K562 (cell line): ENCODE data around the gene TDRD10. TPM values are rescaled to one million over a fixed set of nuclear protein-coding genes. Genes with fewer than 3 reads are reported as not detected.

Experiments used
- ARID1B ChIP-seq: fragments of 450-650 bp; IDR thresholded peaks from 2 replicates; pipeline ENCODE4 v1.6.1; 2016; ENCODE audit warnings: antibody characterized with exemption, mild to moderate bottlenecking, inconsistent platforms
- BCL6 ChIP-seq: fragments of 250-450 bp; sonication (Bioruptor Pico); IDR thresholded peaks from 2 replicates; pipeline ENCODE4 v1.4.0; 2020
- BCOR ChIP-seq: fragments of 450-650 bp; IDR thresholded peaks from 2 replicates; pipeline ENCODE4 v1.6.1; 2016
- CBFA2T3 ChIP-seq: fragments of 450-650 bp; IDR thresholded peaks from 2 replicates; pipeline ENCODE4 v1.6.1; 2017
- CHD1 ChIP-seq: fragments of 200-600 bp; sonication (generic); IDR thresholded peaks from one replicate; pipeline ENCODE4 v1.6.1; 2012; ENCODE audit warnings: mild to moderate bottlenecking, moderate library complexity, low read length, inconsistent platforms
- CXXC5 ChIP-seq: fragments of 250-450 bp; sonication (Bioruptor Pico); IDR thresholded peaks from 2 replicates; pipeline ENCODE4 v1.8.0; 2022; ENCODE audit warnings: inconsistent platforms, mild to moderate bottlenecking, moderate library complexity
- ELF1 ChIP-seq: fragments of 200-800 bp; sonication (Bioruptor generic); IDR thresholded peaks from 2 replicates; pipeline ENCODE4 v1.6.1; 2016; ENCODE audit warnings: missing genetic modification characterization, missing compliant biosample characterization
- FOXP1 ChIP-seq: sonication (generic); formaldehyde crosslinking; IDR thresholded peaks from 2 replicates; pipeline ENCODE4 v1.8.0; 2022; ENCODE audit warnings: mild to moderate bottlenecking, missing genetic modification reagents
- HNRNPK ChIP-seq: fragments of 200-400 bp; formaldehyde crosslinking; IDR thresholded peaks from one replicate; pipeline ENCODE4 v1.6.1; 2018; ENCODE audit warnings: mild to moderate bottlenecking, low read depth, low read length; ENCODE audit not compliant: poor library complexity, severe bottlenecking
- IRF2 ChIP-seq: sonication (generic); formaldehyde crosslinking; IDR thresholded peaks from 2 replicates; pipeline ENCODE4 v1.8.1; 2022; ENCODE audit warnings: mild to moderate bottlenecking, missing genetic modification reagents
- LEF1 ChIP-seq: fragments of 450-650 bp; IDR thresholded peaks from 2 replicates; pipeline ENCODE4 v1.6.1; 2016; ENCODE audit warnings: mild to moderate bottlenecking
- MEIS2 ChIP-seq: fragments of 450-650 bp; IDR thresholded peaks from 2 replicates; pipeline ENCODE4 v1.6.1; 2014; ENCODE audit warnings: mild to moderate bottlenecking; ENCODE audit not compliant: partially characterized antibody
- RBM34 ChIP-seq: fragments of 200-400 bp; formaldehyde crosslinking; IDR thresholded peaks from 2 replicates; pipeline ENCODE4 v1.6.1; 2018; ENCODE audit warnings: low read length, borderline replicate concordance; ENCODE audit not compliant: insufficient read depth
- SMARCE1 ChIP-seq: fragments of 450-650 bp; IDR thresholded peaks from 2 replicates; pipeline ENCODE4 v1.7.1; 2016; ENCODE audit warnings: mild to moderate bottlenecking
- SPI1 ChIP-seq: IDR thresholded peaks from 2 replicates; pipeline ENCODE4 v1.6.1; 2011; ENCODE audit warnings: low read depth, low read length, control low read depth, borderline replicate concordance
- SRSF1 ChIP-seq: fragments of 200-400 bp; formaldehyde crosslinking; IDR thresholded peaks from 2 replicates; pipeline ENCODE4 v1.6.1; 2017; ENCODE audit warnings: mild to moderate bottlenecking, low read depth, low read length, moderate library complexity
- ZNF324 ChIP-seq: fragments of 250-450 bp; sonication (Bioruptor Pico); IDR thresholded peaks from 2 replicates; pipeline ENCODE4 v1.4.0; 2020; ENCODE audit warnings: mild to moderate bottlenecking
- ZNF347 ChIP-seq: fragments of 450-650 bp; formaldehyde crosslinking; IDR thresholded peaks from 2 replicates; pipeline ENCODE4 v1.4.0; 2020; ENCODE audit warnings: low read depth, mild to moderate bottlenecking, moderate library complexity
- polyA plus RNA-seq, 8 experiments: library from polyadenylated mRNA; depleted of rRNA in 4 of 8; stranded (reverse) in 5 of 8; unstranded in 3 of 8; fragments of >200 nt; fragmentation: Nextera tagmentation in 2 of 8; fragmentation: Illumina TruSeq in 1 of 8; extraction: Ambion mirVana in 2 of 8; extraction: Trizol in 1 of 8; gene quantifications; 2 replicates each; pipeline versions ENCODE4 v1.2.1 to v1.2.3, GENCODE V29; 2011 to 2014; ENCODE audit warnings: inconsistent platforms in 1 of 8, missing spikeins in 1 of 8
- total RNA-seq, 7 experiments: library from RNA; depleted of rRNA in 6 of 7; stranded (reverse); fragments of >200 nt in 6 of 7; fragmentation: Illumina TruSeq in 2 of 7; extraction: Trizol in 2 of 7; gene quantifications; 2 replicates each; pipeline versions ENCODE4 v1.2.1 to v1.2.3, GENCODE V29; 2011 to 2021; ENCODE audit warnings: low replicate concordance in 1 of 7
- TF ChIP-seq, protein P1 (sequence below), 2 experiments: fragments of 200-800 bp in 1 of 2; sonication (Bioruptor generic) in 1 of 2; sonication (generic) in 1 of 2; formaldehyde crosslinking in 1 of 2; IDR thresholded peaks in 1 of 2; conservative IDR thresholded peaks in 1 of 2; 2 replicates each; pipeline versions ENCODE4 v1.5.0 to v1.6.1; 2016 to 2020; ENCODE audit warnings: missing compliant biosample characterization in 1 of 2, missing genetic modification characterization in 1 of 2, missing genetic modification reagents in 1 of 2
- TF ChIP-seq, protein P2 (sequence below): fragments of 450-650 bp; IDR thresholded peaks from 2 replicates; pipeline ENCODE4 v1.6.1; 2017; ENCODE audit warnings: mild to moderate bottlenecking, moderate library complexity
- TF ChIP-seq, protein P3 (sequence below): sonication (generic); formaldehyde crosslinking; IDR thresholded peaks from 2 replicates; pipeline ENCODE4 v1.4.0; 2020; ENCODE audit warnings: mild to moderate bottlenecking, missing genetic modification reagents
- TF ChIP-seq, protein P4 (sequence below), 2 experiments: fragments of 450-650 bp; conservative IDR thresholded peaks; 2 replicates each; pipeline ENCODE4 v1.6.1; 2017; ENCODE audit warnings: mild to moderate bottlenecking in 2 of 2, moderate library complexity in 2 of 2

The TDRD10 gene
- total and polyA plus RNA-seq, 9 of the 15 experiments (the other 6 are each of a cell fraction or from before 2014, with no cell fraction given), result not detected

DNA sequence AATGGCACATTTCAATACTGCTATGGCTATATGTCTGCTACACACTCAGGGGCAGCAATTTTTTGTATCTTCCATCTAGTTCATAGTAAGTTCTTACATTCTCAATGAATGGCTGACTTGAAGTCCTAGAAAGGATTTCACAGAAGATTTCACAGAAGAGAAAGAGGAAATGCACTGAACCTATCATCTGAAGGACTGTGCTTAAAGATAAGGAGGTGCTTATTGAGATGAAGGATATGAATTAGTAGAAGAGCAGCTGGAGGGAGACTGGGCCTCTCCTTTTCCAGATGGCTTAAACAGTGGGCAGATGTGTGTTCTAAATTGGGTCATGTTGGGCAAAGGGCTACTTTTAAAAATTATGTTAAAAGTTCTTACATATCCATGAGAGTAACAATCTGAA, 91.4 kb downstream of the TDRD10 start (continued):
- TF ChIP-seq, protein P1, sequence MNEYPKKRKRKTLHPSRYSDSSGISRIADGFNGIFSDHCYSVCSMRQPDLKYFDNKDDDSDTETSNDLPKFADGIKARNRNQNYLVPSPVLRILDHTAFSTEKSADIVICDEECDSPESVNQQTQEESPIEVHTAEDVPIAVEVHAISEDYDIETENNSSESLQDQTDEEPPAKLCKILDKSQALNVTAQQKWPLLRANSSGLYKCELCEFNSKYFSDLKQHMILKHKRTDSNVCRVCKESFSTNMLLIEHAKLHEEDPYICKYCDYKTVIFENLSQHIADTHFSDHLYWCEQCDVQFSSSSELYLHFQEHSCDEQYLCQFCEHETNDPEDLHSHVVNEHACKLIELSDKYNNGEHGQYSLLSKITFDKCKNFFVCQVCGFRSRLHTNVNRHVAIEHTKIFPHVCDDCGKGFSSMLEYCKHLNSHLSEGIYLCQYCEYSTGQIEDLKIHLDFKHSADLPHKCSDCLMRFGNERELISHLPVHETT (CRISPR knock-in tag; conservative IDR thresholded peaks at IDR 0.05 in 1 of 2, IDR thresholded peaks at IDR 0.05 in 1 of 2), result no peak
- no peak for TF ChIP-seq RBM34
- TF ChIP-seq, protein P2, sequence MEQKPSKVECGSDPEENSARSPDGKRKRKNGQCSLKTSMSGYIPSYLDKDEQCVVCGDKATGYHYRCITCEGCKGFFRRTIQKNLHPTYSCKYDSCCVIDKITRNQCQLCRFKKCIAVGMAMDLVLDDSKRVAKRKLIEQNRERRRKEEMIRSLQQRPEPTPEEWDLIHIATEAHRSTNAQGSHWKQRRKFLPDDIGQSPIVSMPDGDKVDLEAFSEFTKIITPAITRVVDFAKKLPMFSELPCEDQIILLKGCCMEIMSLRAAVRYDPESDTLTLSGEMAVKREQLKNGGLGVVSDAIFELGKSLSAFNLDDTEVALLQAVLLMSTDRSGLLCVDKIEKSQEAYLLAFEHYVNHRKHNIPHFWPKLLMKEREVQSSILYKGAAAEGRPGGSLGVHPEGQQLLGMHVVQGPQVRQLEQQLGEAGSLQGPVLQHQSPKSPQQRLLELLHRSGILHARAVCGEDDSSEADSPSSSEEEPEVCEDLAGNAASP, result no peak
- no peak for TF ChIP-seq LEF1
- peak; percentile 89 for TF ChIP-seq SPI1
- TF ChIP-seq CXXC5 (CRISPR knock-in tag), result peak; percentile 25; the same call in 1 of the 2 replicates
- peak; percentile 73 for TF ChIP-seq CBFA2T3
- TF ChIP-seq HNRNPK, result no peak
- TF ChIP-seq, protein P3, sequence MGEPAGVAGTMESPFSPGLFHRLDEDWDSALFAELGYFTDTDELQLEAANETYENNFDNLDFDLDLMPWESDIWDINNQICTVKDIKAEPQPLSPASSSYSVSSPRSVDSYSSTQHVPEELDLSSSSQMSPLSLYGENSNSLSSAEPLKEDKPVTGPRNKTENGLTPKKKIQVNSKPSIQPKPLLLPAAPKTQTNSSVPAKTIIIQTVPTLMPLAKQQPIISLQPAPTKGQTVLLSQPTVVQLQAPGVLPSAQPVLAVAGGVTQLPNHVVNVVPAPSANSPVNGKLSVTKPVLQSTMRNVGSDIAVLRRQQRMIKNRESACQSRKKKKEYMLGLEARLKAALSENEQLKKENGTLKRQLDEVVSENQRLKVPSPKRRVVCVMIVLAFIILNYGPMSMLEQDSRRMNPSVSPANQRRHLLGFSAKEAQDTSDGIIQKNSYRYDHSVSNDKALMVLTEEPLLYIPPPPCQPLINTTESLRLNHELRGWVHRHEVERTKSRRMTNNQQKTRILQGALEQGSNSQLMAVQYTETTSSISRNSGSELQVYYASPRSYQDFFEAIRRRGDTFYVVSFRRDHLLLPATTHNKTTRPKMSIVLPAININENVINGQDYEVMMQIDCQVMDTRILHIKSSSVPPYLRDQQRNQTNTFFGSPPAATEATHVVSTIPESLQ (CRISPR knock-in tag), result no peak
- no peak for TF ChIP-seq CHD1
- TF ChIP-seq ELF1 (tag), result peak; percentile 29; the same call in 1 of the 2 replicates
- TF ChIP-seq MEIS2, result peak; percentile 46
- no peak for TF ChIP-seq ZNF347 (CRISPR knock-in tag)
- TF ChIP-seq ZNF324 (CRISPR knock-in tag), result 0 out of 2 replicates have a peak, but pooled peaks have one; percentile 7
- TF ChIP-seq SMARCE1, result peak; percentile 55; the same call in 1 of the 2 replicates
- TF ChIP-seq FOXP1, result no peak
- no peak for TF ChIP-seq SRSF1
- TF ChIP-seq IRF2 (CRISPR knock-in tag), result no peak
- TF ChIP-seq BCOR, result no peak
- TF ChIP-seq, protein P4, sequence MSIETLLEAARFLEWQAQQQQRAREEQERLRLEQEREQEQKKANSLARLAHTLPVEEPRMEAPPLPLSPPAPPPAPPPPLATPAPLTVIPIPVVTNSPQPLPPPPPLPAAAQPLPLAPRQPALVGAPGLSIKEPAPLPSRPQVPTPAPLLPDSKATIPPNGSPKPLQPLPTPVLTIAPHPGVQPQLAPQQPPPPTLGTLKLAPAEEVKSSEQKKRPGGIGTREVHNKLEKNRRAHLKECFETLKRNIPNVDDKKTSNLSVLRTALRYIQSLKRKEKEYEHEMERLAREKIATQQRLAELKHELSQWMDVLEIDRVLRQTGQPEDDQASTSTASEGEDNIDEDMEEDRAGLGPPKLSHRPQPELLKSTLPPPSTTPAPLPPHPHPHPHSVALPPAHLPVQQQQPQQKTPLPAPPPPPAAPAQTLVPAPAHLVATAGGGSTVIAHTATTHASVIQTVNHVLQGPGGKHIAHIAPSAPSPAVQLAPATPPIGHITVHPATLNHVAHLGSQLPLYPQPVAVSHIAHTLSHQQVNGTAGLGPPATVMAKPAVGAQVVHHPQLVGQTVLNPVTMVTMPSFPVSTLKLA (conservative IDR thresholded peaks at IDR 0.05), result no peak
- peak; percentile 75 for TF ChIP-seq ARID1B
- no peak for TF ChIP-seq BCL6
